ENCODE data around the gene IL1RL1. TPM values are rescaled to one million over a fixed set of nuclear protein-coding genes. Genes with fewer than 3 reads are reported as not detected.

IL1RL1 gene
- total RNA-seq, 2 experiments from 2014 or later: not detected

DNA sequence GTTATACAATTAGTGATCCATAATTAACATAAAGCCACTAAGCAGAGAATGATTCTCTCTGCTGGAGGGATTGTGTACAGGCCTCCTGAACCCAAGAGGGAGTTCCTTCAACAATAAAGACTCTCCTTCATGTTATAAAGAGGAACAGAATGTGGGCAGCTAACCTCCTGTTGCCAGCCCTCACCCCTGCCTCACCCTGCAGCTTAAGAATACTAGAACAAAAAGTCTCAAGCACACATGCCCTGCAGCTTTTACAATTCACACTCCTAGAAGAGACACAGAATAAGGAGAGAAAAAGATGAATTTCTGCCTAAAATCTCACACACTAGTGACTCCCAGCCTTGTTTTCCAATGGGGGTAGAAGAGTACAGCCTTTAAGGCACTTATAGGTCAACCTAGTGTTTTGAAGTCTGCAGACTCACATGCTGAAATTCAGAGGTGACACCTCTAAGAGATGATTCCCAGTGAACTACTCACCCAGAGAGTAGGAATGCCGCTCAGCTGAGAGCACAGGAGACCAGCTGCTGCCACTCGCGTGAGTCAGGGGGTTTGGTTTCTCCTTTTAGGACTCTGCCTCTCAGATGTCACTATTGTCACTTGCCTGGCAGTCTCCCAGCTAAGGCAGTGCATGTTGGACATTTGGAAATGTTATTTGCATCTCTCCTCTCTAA lies 32.5 kb upstream of the IL1RL1 start:
- TF ChIP-seq CTCF (conservative IDR thresholded peaks at IDR 0.05; ENCODE audit: low read length) (no peak), EZH2phosphoT487 (IDR thresholded peaks at IDR 0.05; ENCODE audit: borderline replicate concordance, low read depth, low read length) (no peak)
- BruUV-seq (replicated peaks): no TSS peak
- Histone ChIP-seq H3K27ac (ENCODE audit: low read depth, low read length, poor library complexity, severe bottlenecking) (no peak overlapping the region), H2AFZ (ENCODE audit: low read length) (no peak overlapping the region), H3K9me2 (ENCODE audit: insufficient read depth, low read length) (no peaks in the 10 kb centered on the region), H3K9me3 (ENCODE audit: low read length) (no peaks in the 10 kb centered on the region), H3K36me3 (ENCODE audit: insufficient read depth, low read length) (no peaks in the 10 kb centered on the region), H4K20me1 (ENCODE audit: insufficient read depth, low read length) (no peaks in the 10 kb centered on the region), H3K4me2 (ENCODE audit: low read length) (no peak overlapping the region), H3K4me1 (ENCODE audit: insufficient read depth, low read length, poor library complexity, severe bottlenecking) (no peaks in the 10 kb centered on the region), H3K79me2 (ENCODE audit: insufficient read depth, low read depth, low read length) (no peaks in the 10 kb centered on the region), H3K4me3 (ENCODE audit: low read depth, low read length, poor library complexity, severe bottlenecking) (no peak overlapping the region)
- intact Hi-C loops (cut with micrococcal nuclease; ENCODE audit: unreplicated experiment): no loop called here
- ChIA-PET POLR2A (no interaction called here), CTCF (ENCODE audit: unreplicated experiment) (no interaction called here)
- no peak for DNase-seq (ENCODE audit: low spot score)

GRCh38 chr2:102279391-102279735 lies 32.0 kb upstream of the IL1RL1 start:
- ChIA-PET POLR2A (no interaction called here), CTCF (ENCODE audit: unreplicated experiment) (no interaction called here)
- Histone ChIP-seq H3K4me1 (ENCODE audit: insufficient read depth, low read length, poor library complexity, severe bottlenecking) (no peaks in the 10 kb centered on the region), H3K9me2 (ENCODE audit: insufficient read depth, low read length) (no peaks in the 10 kb centered on the region), H3K27ac (ENCODE audit: low read depth, low read length, poor library complexity, severe bottlenecking) (no peak overlapping the region), H3K79me2 (ENCODE audit: insufficient read depth, low read depth, low read length) (no peaks in the 10 kb centered on the region), H4K20me1 (ENCODE audit: insufficient read depth, low read length) (no peaks in the 10 kb centered on the region), H3K9me3 (ENCODE audit: low read length) (no peaks in the 10 kb centered on the region), H2AFZ (ENCODE audit: low read length) (no peak overlapping the region), H3K36me3 (ENCODE audit: insufficient read depth, low read length) (no peaks in the 10 kb centered on the region), H3K4me3 (ENCODE audit: low read depth, low read length, poor library complexity, severe bottlenecking) (no peak overlapping the region), H3K4me2 (ENCODE audit: low read length) (no peak overlapping the region)
- BruUV-seq (replicated peaks): no TSS peak
- no peak for DNase-seq (ENCODE audit: low spot score)
- TF ChIP-seq CTCF (conservative IDR thresholded peaks at IDR 0.05; ENCODE audit: low read length): no peak
- no peak for TF ChIP-seq EZH2phosphoT487 (IDR thresholded peaks at IDR 0.05; ENCODE audit: borderline replicate concordance, low read depth, low read length)
- intact Hi-C loops (cut with micrococcal nuclease; ENCODE audit: unreplicated experiment): no loop called here

DNA sequence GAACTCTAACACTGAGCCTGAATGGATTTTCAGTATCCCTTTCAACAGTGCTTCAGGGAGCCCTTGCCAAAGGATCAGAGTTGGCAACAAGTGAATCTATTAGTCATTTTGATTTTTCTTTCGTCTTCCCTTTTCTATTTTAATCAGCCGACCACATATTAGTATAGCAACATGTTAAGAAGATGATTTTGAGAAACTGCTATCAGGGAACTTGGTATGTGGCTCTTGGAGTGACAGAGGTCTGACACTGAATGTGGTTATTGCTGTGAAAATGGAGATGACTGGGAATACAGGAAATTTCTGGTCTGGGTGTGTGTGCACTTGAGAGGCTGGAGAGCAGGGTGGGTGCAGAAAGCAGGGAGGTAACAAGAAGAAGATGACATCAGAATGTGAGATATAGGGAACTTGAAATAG lies 28.7 kb upstream of the IL1RL1 start:
- no peak overlapping the region for H3K4me3 ChIP-seq (ENCODE audit: low read depth, low read length, poor library complexity, severe bottlenecking)
- CTCF ChIA-PET (ENCODE audit: unreplicated experiment): no interaction called here
- H2AFZ ChIP-seq (ENCODE audit: low read length): no peak overlapping the region
- H3K9me3 ChIP-seq (ENCODE audit: low read length): no peaks in the 10 kb centered on the region
- intact Hi-C loops (cut with micrococcal nuclease; ENCODE audit: unreplicated experiment): no loop called here
- no peak for DNase-seq (ENCODE audit: low spot score)
- no peaks in the 10 kb centered on the region for H3K79me2 ChIP-seq (ENCODE audit: insufficient read depth, low read depth, low read length)
- H4K20me1 ChIP-seq (ENCODE audit: insufficient read depth, low read length): no peaks in the 10 kb centered on the region
- no peak for TF ChIP-seq CTCF (conservative IDR thresholded peaks at IDR 0.05; ENCODE audit: low read length)
- TF ChIP-seq EZH2phosphoT487 (IDR thresholded peaks at IDR 0.05; ENCODE audit: borderline replicate concordance, low read depth, low read length): no peak
- POLR2A ChIA-PET: no interaction called here
- H3K4me1 ChIP-seq (ENCODE audit: insufficient read depth, low read length, poor library complexity, severe bottlenecking): no peaks in the 10 kb centered on the region
- H3K9me2 ChIP-seq (ENCODE audit: insufficient read depth, low read length): no peaks in the 10 kb centered on the region
- H3K36me3 ChIP-seq (ENCODE audit: insufficient read depth, low read length): no peaks in the 10 kb centered on the region
- BruUV-seq (replicated peaks): no TSS peak
- H3K27ac ChIP-seq (ENCODE audit: low read depth, low read length, poor library complexity, severe bottlenecking): no peak overlapping the region
- H3K4me2 ChIP-seq (ENCODE audit: low read length): no peak overlapping the region
